Measurements from ENCODE around the gene RALGPS2. TPM values are rescaled to one million over a fixed set of nuclear protein-coding genes. Genes with fewer than 3 reads are reported as not detected.

Gene RALGPS2
- polyA plus RNA-seq, 3 donors: 2.0 to 4.2 (median 2.3) TPM

DNA sequence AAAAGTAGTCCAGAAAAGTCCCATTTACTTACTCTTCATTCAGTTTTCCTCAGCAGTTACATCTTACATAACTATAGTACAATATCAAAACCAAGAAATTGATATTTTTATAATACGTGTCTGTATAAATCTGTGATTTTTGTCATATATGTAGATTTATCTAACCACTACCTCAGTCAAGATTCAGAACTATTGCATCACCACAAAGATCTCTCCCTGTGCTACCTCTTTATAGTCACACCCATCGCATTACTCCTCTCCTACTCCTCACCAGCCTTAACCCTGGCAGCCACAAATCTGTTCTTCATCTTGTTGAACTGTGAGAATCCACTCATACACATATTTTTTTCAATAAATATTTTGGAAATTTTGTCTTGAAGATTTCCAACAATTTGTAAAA lies 72.5 kb downstream of the RALGPS2 start:
- no peak for DNase-seq
- no peak overlapping the region for H3K9ac ChIP-seq (ENCODE audit: insufficient read depth, low read length, poor library complexity, severe bottlenecking)
- no peaks in the 10 kb centered on the region for H3K36me3 ChIP-seq (replicated peaks in 1 of 2; ENCODE audit: control insufficient read depth in 1 of 2, insufficient read depth in 2 of 2, low read length in 2 of 2)
- H3K9me3 ChIP-seq (replicated peaks in 1 of 2; ENCODE audit: control insufficient read depth in 1 of 2, insufficient read depth in 1 of 2, low read length in 2 of 2): peaks cover 6 to 8% of the 10 kb centered on the region in 2 donors
- H3K9me3 Mint-ChIP-seq: peaks cover 0 to 8% (median 5%) of the 10 kb centered on the region in 7 donors
- H4K20me1 ChIP-seq (ENCODE audit: insufficient read depth, low read length): no peaks in the 10 kb centered on the region
- peaks cover 7% of the 10 kb centered on the region for H3K4me1 Mint-ChIP-seq
- H3K27ac Mint-ChIP-seq: no peak overlapping the region
- no peaks in the 10 kb centered on the region for H3K27me3 ChIP-seq (ENCODE audit: control insufficient read depth in 2 of 2, insufficient read depth in 2 of 2, low read length in 2 of 2)
- peaks cover 7 to 8% of the 10 kb centered on the region in 2 donors for H3K36me3 Mint-ChIP-seq
- H3K27me3 Mint-ChIP-seq (ENCODE audit: low read depth in 3 of 3): peaks cover 0 to 2% (median 0%) of the 10 kb centered on the region in 3 donors
- TF ChIP-seq, protein P1, sequence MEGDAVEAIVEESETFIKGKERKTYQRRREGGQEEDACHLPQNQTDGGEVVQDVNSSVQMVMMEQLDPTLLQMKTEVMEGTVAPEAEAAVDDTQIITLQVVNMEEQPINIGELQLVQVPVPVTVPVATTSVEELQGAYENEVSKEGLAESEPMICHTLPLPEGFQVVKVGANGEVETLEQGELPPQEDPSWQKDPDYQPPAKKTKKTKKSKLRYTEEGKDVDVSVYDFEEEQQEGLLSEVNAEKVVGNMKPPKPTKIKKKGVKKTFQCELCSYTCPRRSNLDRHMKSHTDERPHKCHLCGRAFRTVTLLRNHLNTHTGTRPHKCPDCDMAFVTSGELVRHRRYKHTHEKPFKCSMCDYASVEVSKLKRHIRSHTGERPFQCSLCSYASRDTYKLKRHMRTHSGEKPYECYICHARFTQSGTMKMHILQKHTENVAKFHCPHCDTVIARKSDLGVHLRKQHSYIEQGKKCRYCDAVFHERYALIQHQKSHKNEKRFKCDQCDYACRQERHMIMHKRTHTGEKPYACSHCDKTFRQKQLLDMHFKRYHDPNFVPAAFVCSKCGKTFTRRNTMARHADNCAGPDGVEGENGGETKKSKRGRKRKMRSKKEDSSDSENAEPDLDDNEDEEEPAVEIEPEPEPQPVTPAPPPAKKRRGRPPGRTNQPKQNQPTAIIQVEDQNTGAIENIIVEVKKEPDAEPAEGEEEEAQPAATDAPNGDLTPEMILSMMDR (IDR thresholded peaks at IDR 0.05): no peak
- H3K4me1 ChIP-seq (ENCODE audit: control insufficient read depth in 1 of 2, insufficient read depth in 2 of 2, low read length in 2 of 2): no peaks in the 10 kb centered on the region
- no peak overlapping the region for H3K27ac ChIP-seq (ENCODE audit: low read depth in 1 of 2, low read length in 2 of 2)
- no peak overlapping the region for H3K4me3 Mint-ChIP-seq
- WGBS (ENCODE audit: insufficient coverage): no CpG with 5 or more reads among the region's 2 CpGs
- no peaks in the 10 kb centered on the region for H3K79me2 ChIP-seq (ENCODE audit: insufficient read depth, low read length)
- H2AFZ ChIP-seq (ENCODE audit: insufficient read depth, low read depth, low read length, poor library complexity, severe bottlenecking): no peak overlapping the region
- intact Hi-C loops (cut with micrococcal nuclease): no loop called here
- H3K4me2 ChIP-seq (replicated peaks; ENCODE audit: extremely low read depth, low read length, poor library complexity, severe bottlenecking): no peak overlapping the region
- no peak overlapping the region for H3K4me3 ChIP-seq (replicated peaks in 1 of 3; ENCODE audit: low read depth in 2 of 3, low read length in 3 of 3)

DNA sequence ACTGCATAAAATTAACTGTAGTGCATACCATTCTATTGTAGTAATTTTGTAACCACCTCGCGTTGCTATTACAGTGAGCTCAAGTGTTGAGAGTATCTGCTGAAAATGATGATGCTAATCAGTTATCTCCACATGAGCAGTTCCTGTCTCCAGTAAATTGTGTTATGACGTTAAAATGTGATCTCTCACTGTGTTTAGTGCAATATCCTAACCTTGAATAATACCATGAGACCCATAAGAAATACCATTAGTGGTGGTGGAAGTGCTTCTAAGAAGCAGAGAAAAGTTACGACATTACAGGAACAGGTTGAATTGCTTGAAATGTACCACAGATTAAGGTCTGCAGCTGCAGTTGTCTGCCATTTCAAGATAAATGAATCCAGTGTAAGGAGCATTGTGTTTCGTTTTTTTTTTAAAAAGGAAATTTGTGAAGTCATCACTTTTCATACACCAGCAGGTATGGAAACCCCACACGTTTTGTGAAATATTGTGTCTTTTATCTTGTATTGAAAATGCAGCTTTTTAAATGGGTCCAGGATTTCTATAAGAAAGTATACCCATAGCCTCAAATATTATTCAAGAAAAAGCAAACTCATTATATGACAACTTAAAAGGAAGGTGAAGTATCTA lies 73.3 kb downstream of the RALGPS2 start:
- 100% methylated on average over 1 of the region's 6 CpGs for WGBS (ENCODE audit: insufficient coverage)

More for the DNA sequence above, 73.3 kb downstream of the RALGPS2 start:
- Histone ChIP-seq H3K4me3 (replicated peaks in 1 of 3; ENCODE audit: low read depth in 2 of 3, low read length in 3 of 3) (no peak overlapping the region), H2AFZ (ENCODE audit: insufficient read depth, low read depth, low read length, poor library complexity, severe bottlenecking) (no peak overlapping the region), H3K36me3 (replicated peaks in 1 of 2; ENCODE audit: control insufficient read depth in 1 of 2, insufficient read depth in 2 of 2, low read length in 2 of 2) (no peaks in the 10 kb centered on the region), H3K4me2 (replicated peaks; ENCODE audit: extremely low read depth, low read length, poor library complexity, severe bottlenecking) (no peak overlapping the region), H3K9ac (ENCODE audit: insufficient read depth, low read length, poor library complexity, severe bottlenecking) (no peak overlapping the region), H3K27me3 (ENCODE audit: control insufficient read depth in 2 of 2, insufficient read depth in 2 of 2, low read length in 2 of 2) (no peaks in the 10 kb centered on the region), H4K20me1 (ENCODE audit: insufficient read depth, low read length) (no peaks in the 10 kb centered on the region), H3K4me1 (ENCODE audit: control insufficient read depth in 1 of 2, insufficient read depth in 2 of 2, low read length in 2 of 2) (no peaks in the 10 kb centered on the region), H3K79me2 (ENCODE audit: insufficient read depth, low read length) (no peaks in the 10 kb centered on the region), H3K9me3 (replicated peaks in 1 of 2; ENCODE audit: control insufficient read depth in 1 of 2, insufficient read depth in 1 of 2, low read length in 2 of 2) (peaks cover 6 to 8% of the 10 kb centered on the region in 2 donors), H3K27ac (ENCODE audit: low read depth in 1 of 2, low read length in 2 of 2) (no peak overlapping the region)
- TF ChIP-seq, protein P1 (IDR thresholded peaks at IDR 0.05): no peak
- Mint-ChIP-seq H3K27me3 (ENCODE audit: low read depth in 3 of 3) (peaks cover 0 to 2% (median 0%) of the 10 kb centered on the region in 3 donors), H3K9me3 (peaks cover 0 to 8% (median 5%) of the 10 kb centered on the region in 7 donors), H3K4me3 (no peak overlapping the region), H3K4me1 (peaks cover 7% of the 10 kb centered on the region), H3K36me3 (peaks cover 7 to 8% of the 10 kb centered on the region in 2 donors), H3K27ac (no peak overlapping the region)
- no peak for DNase-seq
- intact Hi-C loops (cut with micrococcal nuclease): no loop called here
